GM21529 (cell line): Measurements from ENCODE around the gene RAD51B.

Experiments used
- ATAC-seq: cut with Tn5 transposase; IDR thresholded peaks from one replicate; pipeline ENCODE4 v1.9.1; 2021; ENCODE audit not compliant: unreplicated experiment

RAD51B gene

GRCh38 chr14:68141281-68142088, 321.9 kb downstream of the RAD51B start:
- ATAC-seq: no peak

GRCh38 chr14:68143341-68143841, 323.8 kb downstream of the RAD51B start:
- ATAC-seq: no peak

GRCh38 chr14:68144051-68144681, 324.6 kb downstream of the RAD51B start:
- ATAC-seq: no peak

GRCh38 chr14:68145036-68145435, 325.5 kb downstream of the RAD51B start:
- ATAC-seq: no peak

GRCh38 chr14:68145539-68145938, 326.0 kb downstream of the RAD51B start:
- no peak for ATAC-seq

- no peak for ATAC-seq
Observed at GRCh38 chr14:68146818-68147217, 327.2 kb downstream of the RAD51B start.

GRCh38 chr14:68147303-68147702, 327.7 kb downstream of the RAD51B start:
- no peak for ATAC-seq

- ATAC-seq: no peak
Observed at GRCh38 chr14:68148276-68148675, 328.7 kb downstream of the RAD51B start.

GRCh38 chr14:68148763-68149162, 329.2 kb downstream of the RAD51B start:
- no peak for ATAC-seq

GRCh38 chr14:68153275-68153674, 333.7 kb downstream of the RAD51B start:
- ATAC-seq: no peak

GRCh38 chr14:68154275-68154674, 334.7 kb downstream of the RAD51B start:
- ATAC-seq: no peak

GRCh38 chr14:68157971-68158371, 338.4 kb downstream of the RAD51B start:
- ATAC-seq: no peak

- no peak for ATAC-seq
Observed at GRCh38 chr14:68158640-68159039, 339.1 kb downstream of the RAD51B start.

GRCh38 chr14:68159701-68160633, 340.4 kb downstream of the RAD51B start:
- no peak for ATAC-seq

GRCh38 chr14:68160779-68161546, 341.4 kb downstream of the RAD51B start:
- no peak for ATAC-seq

- ATAC-seq: no peak
Observed at GRCh38 chr14:68162887-68163286, 343.3 kb downstream of the RAD51B start.

- ATAC-seq: no peak
Observed at GRCh38 chr14:68164711-68165113, 345.1 kb downstream of the RAD51B start.

- ATAC-seq: no peak
Observed at GRCh38 chr14:68165274-68165843, 345.8 kb downstream of the RAD51B start.

- ATAC-seq: no peak
Observed at GRCh38 chr14:68166731-68167382, 347.3 kb downstream of the RAD51B start.
